ENCODE data around the gene REEP1.

GRCh38 chr2:86223140-86223926, 114.1 kb downstream of the REEP1 start:
- TF ChIP-seq CTCF (IDR thresholded peaks at IDR 0.05 in 2 of 3, conservative IDR thresholded peaks at IDR 0.05 in 1 of 3; ENCODE audit: borderline replicate concordance in 1 of 3, insufficient read depth in 1 of 3, low read depth in 2 of 3, low read length in 2 of 3) (no peak), POLR2A (IDR thresholded peaks at IDR 0.05; ENCODE audit: borderline replicate concordance, extremely low read depth, insufficient read depth, insufficient read length) (no peak), EZH2phosphoT487 (IDR thresholded peaks at IDR 0.05; ENCODE audit: borderline replicate concordance) (no peak), POLR2AphosphoS5 (IDR thresholded peaks at IDR 0.05; ENCODE audit: low read depth, low read length) (no peak), MAX (IDR thresholded peaks at IDR 0.05) (no peak), ATF3 (IDR thresholded peaks at IDR 0.05) (no peak)

Measured in HCT116 (cell line).